Measurements from ENCODE around the gene MUC22.
A peak's percentile ranks its signal among the peaks of the same experiment; 100 is the strongest.
"Not testable (repeated sequence)": the region's sequence is repeated elsewhere in the genome, so short reads cannot be mapped to it uniquely, and the experiment has no call there.

The MUC22 gene

DNA sequence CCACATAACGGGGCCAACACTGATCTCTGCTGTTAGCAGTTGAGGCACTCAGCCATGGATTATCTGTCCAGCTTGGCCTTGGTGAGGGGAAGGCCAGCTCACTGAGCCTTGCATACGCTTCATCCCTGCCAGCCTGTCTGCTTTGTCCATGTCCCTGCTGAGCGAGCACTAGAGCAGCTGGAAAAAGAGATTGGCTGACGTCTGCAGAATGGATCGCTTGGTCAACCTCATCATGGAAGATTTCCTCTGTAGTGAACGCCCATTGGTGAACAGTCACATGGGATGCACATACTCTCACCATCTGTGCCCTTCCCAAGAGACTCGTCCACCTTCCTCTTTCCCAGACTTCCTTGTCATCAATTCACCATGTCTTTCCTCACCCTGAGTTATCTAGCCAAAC, 26.9 kb downstream of the MUC22 start:
- DNase-seq: no peak

DNA sequence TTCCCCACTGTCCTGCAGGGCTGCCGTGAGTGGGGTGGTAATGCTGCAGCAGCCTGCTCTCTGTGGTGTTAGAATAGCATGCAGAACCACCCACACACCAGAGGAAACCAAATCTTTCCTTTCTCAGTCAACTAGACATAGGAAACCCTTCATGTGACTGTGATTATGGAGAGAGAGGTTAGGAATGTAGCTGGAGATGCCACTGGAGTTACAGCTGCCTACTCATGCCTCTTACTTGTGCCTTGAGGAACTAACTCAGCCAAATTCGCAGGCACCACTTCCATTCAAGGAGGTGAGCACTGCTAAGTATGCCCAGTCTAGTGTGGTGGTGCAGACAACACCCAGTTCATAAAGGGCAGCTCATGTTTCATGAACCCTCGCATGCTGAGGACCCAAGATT, 27.4 kb downstream of the MUC22 start:
- DNase-seq: no peak

DNA sequence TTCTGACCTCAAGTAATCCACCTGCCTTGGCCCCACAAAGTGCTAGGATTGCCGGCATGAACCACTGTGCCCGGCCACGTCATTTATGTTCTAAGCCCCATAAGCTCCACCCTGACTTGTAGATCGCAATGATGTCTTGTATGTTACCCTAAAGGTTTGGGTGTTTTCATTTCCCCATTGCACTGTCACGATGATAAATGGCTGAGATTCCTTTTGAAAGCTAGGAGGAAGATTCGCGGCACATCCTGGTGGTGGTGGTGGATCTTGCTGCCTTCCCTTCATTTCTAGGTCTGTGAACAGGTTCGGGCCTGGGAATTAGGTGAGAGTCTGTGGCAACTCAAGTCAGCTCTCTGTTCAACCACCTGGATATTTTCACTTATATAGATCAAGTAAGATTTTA, 28.3 kb downstream of the MUC22 start:
- no peak for DNase-seq

DNA sequence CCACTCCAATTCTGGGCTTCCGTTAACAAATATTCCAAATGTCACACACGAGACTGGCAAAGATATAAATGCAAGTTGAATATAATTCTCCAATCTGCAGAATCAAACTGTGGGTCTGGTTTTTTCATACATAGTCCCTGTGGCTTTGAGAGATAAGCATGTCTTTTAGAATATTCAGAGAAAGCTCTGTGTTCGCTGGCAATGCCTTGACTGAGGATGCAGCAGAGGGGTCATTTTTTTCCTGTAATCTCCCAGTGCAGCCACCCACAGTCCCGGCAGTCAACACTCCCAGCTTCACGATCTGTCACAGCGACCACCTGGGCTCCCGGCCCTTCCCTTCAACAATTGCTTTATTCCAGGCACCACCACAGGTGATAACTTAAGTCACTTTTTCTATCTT, 30.5 kb downstream of the MUC22 start:
- DNase-seq: no peak

DNA sequence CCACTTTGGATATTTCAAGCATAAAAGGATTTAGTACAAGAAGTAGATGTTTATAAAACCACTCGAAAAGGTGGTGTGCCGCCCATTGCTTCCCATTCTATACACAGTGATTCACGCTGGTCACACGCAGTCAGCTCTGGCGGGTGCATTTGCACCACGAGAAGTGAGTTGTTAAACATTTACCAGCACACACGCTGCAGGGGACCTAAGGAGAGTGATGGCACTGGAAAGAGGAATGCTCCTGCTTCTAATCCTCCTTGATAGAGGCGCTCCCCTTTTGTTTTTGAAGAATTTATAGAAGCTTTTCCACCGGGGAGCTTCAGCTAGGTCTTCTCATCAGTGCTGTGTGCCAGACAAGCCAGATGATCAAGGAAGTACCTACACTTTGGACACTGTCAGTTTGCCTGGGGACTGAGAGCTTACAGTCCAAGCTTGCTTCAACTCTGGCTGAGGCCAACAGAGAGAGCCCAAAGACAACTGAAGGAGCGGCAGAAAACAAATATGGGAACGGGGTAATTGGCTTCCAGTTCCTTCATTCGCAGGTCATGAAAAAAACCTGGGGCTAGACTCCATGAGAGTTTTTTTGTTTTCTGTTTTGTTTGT, 31.2 kb downstream of the MUC22 start:
- no peak for DNase-seq

DNA sequence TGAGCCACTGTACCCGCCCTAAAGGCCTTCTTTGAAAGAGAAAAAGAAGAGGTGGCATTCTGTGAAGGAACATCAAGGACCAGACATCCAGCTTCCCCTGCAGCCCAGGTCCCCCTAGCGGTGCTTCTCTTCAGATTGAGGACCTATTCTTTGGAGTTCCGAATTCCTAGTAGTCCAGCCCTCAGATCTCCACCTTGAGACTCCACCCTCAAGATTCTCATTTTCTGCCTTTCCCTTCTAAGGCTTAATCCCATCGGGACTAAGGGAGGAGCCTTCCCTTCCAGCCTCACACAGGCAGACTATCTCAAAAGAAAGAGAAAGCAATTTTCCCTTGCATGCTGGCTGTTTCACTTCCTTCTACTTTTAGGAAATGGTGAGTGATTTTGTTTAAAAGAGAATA, 32.5 kb downstream of the MUC22 start:
- DNase-seq: peak in 2 of 56 donors; percentile 3 to 38

DNA sequence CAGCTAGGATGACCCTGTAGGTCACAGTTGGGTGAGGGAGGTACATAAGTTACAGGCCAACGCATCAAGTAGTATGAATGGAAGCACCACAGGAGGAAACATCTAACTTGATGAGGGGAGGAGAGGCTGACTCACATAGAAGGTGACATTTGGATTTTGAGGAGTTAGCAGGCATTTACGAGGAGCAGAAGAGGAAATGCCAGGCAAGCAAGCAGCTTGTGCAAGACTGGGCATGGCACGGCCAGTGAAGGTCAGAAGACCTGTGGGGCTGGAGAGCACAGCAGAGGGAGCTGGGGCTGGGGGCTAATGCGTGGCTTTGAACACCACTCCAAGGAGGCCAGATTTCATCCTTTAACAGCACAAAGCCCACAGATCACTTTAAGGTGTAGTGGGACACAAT, 37.8 kb downstream of the MUC22 start:
- DNase-seq: no peak

DNA sequence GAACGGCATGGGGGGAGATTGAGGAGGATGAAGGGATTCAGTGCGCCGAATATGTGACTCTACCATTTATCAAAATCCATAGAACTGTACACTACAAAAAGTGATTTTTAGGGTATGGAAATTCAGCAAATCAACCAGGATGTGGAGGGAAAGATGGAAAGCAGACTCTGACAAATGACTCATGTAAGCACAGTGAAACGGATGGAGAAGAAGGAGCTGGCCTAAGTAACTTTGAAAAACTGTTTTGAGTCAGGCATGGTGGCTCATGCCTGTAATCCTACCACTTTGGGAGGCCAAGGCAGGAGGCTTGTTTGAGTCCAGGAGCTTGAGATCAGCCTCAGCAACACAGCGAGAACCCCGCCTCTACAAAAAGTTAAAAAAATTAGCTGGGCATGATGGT, 39.2 kb downstream of the MUC22 start:
- no peak for DNase-seq

DNA sequence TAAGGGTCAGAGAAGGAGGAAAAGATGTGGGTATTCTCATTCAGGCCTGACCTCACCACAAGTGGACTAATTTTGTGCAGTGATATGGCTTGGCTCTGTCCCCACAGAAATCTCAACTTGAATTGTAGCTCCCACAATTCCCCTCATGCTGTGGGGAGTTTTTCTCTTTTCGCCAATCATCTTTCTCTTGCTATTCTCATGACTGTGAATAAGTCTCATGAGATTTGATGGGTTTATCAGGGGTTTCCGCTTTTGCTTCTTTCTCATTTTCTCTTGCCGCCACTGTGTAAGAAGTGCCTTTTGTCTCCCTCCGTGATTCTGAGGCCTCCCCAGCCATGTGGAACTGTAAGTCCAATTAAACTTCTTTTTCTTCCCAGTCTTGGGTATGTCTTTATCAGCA, 42.9 kb downstream of the MUC22 start:
- not testable (repeated sequence) for DNase-seq

DNA sequence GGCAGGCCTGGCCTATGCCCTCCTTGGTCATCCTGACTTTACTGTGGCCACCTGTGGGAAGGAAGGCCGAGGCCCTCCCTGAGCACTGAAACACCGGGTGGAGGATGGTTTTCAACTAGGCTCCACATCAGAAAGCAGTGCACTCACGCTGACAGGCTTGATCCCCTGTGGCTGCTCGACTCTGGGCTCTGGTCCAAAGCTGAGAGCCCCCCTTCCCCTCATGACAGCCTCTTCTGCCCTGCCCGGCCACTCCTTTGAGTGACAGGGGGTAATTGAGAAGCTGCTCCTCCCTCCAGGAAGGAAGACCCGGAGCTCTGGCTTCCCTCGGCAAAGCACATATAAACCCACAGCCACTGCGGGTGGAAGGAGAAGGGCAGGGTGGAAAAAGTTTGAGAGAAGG, 43.6 kb downstream of the MUC22 start:
- peak in 5 of 56 donors; percentile 7 to 28 (median 15) for DNase-seq

DNA sequence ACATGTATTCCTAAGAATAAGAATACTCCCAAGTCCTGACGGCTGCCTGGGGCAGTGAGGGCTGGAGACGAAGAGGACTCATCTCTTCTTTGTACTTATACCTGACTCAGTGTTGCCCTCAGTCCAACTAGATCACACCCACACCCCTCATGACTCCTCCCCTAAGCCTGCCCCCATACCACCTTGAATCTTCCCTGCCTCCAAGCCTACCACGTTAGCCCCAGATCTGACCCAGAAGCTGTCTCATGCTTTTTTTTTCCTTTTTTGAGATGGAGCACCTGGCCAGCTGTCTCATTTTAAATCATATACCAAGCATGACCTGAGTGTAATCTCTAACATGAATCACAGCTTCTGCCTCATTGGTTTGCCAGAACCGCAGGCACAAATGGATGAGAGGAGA, 45.2 kb downstream of the MUC22 start:
- DNase-seq: no peak

DNA sequence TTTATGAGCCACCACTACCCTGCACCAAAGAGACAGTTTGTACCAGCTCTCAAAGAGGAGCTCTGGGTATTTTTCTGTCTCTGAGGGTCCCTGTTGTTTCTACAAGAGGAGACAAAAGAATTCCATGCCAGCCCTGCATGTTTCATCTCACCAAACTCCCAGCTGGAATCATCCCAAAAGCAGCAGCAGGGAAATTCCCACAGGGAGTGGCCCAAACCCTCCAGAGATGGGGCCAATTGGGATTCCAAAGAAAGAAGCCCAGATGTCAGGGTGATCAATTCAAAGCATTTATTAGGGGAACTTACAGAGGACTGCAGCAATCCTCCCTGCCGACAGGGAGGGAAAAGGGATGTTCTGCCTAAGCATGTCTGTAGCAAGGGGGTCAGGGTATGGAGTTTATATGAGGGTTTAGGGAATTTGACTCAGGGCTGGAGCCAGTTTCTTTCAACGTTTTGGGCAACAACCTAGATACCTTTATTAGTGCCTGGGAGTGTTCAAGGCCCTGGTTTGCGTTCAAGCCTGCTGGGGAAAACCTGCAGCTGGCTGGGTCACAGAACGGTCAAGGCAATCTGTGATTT, 47.2 kb downstream of the MUC22 start:
- peak in 2 of 56 donors; percentile 11 to 13 for DNase-seq

DNA sequence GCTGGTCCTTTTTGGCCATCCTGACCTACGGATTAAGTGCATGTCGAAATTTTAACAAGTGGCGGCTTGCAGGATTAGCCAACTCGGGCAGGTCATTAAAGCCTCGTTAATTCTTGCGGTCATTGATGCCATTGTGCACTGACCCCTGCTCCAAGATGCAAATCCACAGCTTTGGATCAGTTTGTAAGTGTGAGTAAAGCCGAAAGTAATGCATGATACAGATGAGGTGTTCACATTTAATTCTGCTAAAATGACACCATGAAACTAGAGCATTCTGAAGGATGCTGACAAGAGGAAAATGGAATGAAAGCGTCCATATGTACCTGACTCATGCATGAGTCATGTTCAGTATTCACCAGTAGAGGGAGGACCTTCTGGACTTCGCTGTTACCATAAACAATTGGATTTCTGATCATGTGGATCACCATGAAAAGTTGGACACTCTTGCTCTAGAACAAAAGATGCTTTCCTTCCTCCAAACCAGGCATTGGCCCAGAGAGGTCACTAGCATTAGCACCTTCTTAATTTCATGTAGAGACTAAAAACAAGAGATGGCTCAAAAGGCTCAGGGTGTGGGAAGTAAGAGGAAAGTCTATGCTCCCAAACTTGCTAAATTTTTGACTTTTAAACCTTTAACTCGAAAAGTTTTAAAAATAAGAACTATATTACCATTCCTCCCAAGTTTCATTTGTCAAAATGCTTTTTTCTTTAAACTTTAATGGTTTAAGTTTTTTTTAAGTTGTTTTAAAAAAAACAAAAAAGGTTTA, 48.0 kb downstream of the MUC22 start:
- DNase-seq: peak in 6 of 56 donors; percentile 4 to 27 (median 18)

DNA sequence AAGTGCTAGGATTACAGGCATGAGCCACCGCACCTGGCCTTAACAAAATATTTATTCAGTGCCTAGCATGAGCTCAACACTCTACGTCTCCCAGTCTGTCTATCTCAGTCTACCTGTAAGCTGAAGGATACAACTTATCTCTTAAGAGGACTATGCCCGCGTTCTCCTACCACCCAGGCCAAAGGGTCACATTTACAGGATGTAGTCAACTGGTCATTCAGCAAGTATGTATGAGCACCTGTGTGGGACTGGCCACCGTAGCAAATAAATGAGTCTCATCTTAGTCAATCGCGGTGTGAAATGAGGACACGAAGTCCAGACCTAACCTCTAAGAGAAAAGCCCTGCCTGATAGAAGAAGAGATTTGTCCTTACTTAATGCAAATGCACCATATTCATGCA, 49.9 kb downstream of the MUC22 start:
- DNase-seq: no peak

DNA sequence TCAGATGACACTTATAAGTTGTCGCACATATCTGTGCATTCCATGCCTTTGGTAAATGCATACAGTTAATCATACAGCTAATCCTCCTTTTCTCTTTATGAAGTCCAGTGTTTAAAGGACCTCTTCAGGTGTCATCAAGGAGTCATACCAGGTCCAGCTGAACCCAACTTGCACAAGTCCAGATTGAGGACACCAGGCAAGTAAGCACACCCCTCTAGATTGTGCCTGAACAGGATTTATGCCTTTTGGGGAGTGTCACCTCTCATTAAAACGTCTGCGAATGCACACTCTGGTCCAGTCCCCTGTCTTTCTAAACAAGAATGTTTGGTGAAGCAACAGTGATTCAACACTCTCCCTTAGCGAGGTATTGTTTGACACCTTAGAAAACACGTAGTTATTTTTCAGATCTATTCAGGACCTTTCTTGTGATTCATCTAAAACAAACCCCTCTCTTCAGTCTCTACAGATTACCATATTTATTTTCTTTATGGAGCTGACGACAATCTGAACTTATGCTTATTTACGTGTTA, 53.7 kb downstream of the MUC22 start:
- DNase-seq: no peak

DNA sequence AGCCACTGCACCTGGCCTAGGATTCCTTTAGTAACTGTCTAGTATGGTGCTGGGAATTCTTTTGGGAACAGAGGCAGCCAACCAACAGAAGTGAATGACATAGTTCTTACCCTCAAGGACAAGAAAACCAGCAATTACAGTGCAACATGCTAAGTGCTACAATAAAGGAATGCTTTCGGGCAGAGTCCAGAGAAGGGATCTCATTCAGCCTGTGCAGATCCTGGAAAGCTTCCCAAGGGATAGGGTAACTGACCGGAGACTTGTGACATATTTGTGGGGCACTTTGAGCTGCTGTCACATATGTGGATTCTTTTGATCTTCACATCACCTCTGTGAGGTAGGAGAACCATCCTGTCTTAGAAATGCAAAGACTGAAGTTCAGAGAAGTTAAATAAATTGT, 55.3 kb downstream of the MUC22 start:
- peak in 1 of 56 donors; percentile 4 for DNase-seq

DNA sequence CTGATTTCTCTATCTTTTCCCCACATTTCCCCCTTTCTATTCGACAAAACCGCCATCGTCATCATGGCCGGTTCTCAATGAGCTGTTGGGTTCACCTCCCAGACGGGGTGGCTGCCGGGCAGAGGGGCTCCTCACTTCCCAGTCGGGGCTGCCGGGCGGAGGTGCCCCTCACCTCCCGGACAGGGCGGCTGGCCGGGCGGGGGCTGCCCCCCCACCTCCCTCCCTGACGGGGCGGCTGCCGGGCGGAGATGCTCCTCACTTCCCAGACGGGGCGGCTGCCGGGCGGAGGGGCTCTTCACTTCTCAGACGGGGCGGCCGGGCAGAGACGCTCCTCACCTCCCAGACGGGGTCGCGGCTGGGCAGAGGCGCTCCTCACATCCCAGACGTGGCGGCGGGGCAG, 56.8 kb downstream of the MUC22 start:
- DNase-seq: not testable (repeated sequence)

DNA sequence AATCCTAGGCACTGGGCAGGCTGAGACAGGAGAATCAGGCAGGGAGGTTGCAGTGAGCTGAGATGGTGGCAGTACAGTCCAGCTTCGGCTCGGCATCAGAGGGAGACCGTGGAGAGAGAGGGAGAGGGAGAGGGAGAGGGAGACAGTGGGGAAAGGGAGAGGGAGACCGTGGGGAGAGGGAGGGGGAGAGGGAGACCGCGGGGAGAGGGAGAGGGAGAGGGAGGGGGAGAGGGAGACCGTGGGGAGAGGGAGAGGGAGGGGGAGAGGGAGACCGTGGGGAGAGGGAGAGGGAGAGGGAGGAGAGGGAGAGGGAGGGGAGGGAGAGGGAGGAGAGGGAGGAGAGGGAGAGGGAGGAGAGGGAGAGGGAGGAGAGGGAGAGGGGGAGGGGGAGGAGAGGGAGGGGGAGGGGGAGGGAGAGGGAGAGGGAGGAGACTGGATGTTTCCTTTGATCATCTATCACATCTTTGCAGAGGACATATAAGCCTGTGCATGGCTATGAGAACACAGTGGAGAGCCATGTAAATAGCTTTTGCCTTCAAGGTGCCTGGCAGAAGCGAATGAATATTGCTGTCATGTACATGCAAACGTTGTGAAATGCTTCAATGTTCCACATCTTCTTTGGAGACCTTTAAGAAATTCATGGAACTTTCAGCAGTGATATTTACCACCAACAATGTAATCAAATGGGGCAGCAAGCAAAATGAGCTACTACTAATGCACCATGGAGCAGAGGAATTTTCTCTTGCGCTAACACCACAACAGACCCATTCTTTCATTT, 57.8 kb downstream of the MUC22 start:
- DNase-seq: peak in 22 of 56 donors; percentile 7 to 84 (median 36)

DNA sequence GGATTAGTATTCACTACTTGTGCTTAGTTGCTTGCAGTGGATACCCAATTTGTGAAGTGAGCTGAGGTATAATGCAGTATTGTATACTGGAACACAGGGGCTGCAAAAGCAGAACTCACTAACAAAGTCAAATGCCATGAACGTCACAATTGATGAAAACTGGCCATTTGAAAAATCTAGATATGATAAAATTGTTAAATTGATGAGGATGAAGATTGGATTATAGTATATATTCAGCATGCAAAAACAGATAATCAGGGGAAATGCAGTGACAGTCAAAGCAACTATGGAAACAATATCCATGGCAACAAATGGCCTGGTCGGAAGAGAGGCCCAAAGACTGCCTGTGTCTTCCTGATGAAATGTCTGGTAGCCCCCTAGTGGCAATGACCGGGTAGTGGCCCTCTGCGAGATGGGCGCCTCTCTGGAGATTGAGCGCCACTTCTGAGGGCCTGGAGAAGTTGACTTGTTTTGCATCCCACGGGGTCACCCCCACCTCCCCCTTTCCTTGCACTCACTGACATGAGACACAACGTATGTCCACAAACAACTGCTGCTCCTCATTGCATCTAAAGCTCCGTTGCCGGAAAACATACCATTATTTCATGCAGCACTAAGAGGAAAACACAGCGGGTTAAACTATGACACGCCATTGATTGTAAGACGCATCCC, 58.5 kb downstream of the MUC22 start:
- peak in 53 of 56 donors; percentile 14 to 91 (median 76) for DNase-seq

DNA sequence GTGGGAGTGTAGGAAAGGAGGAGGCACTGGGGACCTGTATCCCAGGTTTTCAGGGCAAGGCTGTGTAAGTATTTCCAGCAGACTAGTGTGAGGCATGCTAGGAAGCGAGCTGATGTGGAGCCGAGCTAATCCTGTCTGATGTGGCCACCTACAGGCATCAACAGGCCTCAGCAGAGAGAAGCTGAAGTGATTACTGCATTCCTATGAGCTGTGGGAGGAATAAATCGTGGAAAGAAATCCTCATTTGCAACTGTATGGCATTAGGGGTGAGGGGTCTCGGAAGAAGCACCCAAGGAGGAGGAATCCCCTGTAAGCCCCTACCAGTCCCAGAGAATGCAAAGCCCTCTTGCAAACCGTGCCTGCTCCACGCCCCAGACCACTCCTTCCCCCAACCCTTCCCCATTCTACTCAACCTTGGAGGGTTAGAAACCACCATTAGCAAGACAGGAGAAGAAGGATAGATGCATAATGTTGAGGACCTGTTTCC, 60.5 kb downstream of the MUC22 start:
- peak in 50 of 56 donors; percentile 18 to 88 (median 56) for DNase-seq

DNA sequence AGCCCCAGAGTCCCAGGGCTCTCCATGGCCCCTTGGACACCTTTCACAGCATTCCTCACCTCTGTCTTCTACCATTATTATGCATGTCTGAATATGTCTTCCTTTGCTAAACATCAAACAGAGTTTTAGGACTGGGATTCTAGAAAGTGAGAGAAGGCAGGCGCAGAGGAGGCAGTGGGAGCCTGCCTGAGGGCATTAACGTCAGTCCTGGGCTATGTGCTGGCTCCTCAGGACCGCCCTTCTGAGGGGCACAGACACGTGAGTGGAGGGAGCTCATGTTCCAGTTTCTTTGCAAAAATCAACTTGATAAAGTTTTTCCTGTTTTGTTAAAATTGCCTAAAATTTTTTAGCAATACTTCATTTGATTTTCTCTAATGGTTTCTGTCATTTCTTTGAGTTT, 64.1 kb downstream of the MUC22 start:
- no peak for DNase-seq

Measured in nucleus accumbens (tissue), 56 donors.